ENCODE results near the gene KANSL1. TPM values are rescaled to one million over a fixed set of nuclear protein-coding genes. Genes with fewer than 3 reads are reported as not detected.

KANSL1 gene
- total RNA-seq, 1 experiment from 2014 or later: 52.5 TPM

DNA sequence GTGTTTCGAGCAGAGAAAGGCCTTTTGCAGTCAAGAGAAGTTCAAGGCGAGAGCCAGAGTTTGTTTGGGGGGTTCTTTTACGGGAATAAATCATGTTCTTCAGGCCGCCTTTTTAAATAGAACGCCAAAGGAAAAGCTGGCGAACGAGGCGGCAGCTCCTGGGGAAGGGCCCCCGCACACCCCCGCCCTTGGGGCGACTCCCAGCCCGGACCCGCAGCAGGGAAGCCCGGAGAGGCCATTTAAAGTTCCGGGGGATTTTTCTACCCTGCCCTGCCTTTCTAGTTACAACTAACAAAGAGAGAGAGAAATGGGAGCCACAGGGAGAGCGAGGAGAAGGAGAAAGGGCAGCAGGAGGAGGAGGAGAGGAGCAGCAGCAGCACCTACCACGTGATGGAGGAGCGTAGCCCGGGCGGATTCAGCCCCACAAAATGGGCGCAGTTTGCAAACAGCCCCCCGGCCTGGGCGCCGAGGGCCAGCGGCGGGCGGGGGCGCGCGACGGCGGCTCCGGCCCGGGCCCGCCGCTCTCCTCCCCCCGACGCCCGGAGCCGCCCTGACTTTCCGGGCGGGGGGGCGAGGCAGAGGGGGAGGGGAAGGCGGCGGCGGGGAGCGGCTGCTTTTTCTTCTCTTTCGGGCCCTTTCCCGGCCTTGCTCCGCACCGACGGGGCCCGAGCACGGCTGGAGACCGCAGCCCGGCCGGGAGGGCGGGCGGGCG, 634 bp downstream of the KANSL1 start:
- peak overlapping the region; percentile 98 for H3K4me3 ChIP-seq
- intact Hi-C loops (cut with micrococcal nuclease; ENCODE audit: unreplicated experiment): loop anchor here (5.0 kb wide), 3 partner anchors 130 to 190 kb away; no protein-coding TSS in a partner anchor
- no peaks in the 10 kb centered on the region for H3K27me3 ChIP-seq (ENCODE audit: insufficient read depth, low read depth)
- H3K9me3 ChIP-seq (ENCODE audit: insufficient read depth, low read depth): 0 out of 2 replicates have a peak, but pooled peaks cover 3% of the 10 kb centered on the region
- peaks cover 34% of the 10 kb centered on the region for H3K4me1 ChIP-seq (replicated peaks; ENCODE audit: insufficient read depth)
- no peak for TF ChIP-seq EZH2 (IDR thresholded peaks at IDR 0.05; ENCODE audit: low read depth)
- TF ChIP-seq, protein P1, sequence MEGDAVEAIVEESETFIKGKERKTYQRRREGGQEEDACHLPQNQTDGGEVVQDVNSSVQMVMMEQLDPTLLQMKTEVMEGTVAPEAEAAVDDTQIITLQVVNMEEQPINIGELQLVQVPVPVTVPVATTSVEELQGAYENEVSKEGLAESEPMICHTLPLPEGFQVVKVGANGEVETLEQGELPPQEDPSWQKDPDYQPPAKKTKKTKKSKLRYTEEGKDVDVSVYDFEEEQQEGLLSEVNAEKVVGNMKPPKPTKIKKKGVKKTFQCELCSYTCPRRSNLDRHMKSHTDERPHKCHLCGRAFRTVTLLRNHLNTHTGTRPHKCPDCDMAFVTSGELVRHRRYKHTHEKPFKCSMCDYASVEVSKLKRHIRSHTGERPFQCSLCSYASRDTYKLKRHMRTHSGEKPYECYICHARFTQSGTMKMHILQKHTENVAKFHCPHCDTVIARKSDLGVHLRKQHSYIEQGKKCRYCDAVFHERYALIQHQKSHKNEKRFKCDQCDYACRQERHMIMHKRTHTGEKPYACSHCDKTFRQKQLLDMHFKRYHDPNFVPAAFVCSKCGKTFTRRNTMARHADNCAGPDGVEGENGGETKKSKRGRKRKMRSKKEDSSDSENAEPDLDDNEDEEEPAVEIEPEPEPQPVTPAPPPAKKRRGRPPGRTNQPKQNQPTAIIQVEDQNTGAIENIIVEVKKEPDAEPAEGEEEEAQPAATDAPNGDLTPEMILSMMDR (conservative IDR thresholded peaks at IDR 0.05): no peak
- H3K79me2 ChIP-seq (ENCODE audit: low read depth): peaks cover 83% of the 10 kb centered on the region
- peak overlapping the region; percentile 88 for H3K4me2 ChIP-seq
- peaks cover 12% of the 10 kb centered on the region; the same call in 1 of the 2 replicates for H3K36me3 ChIP-seq (ENCODE audit: low read depth)
- DNase-seq: peak in 1 of 2 experiments; percentile 43
- peak overlapping the region; percentile 70 for H2AFZ ChIP-seq
- BruUV-seq (replicated peaks): no TSS peak
- H3K27ac ChIP-seq: peak overlapping the region; percentile 81
- ChIA-PET CTCF (interaction anchor here (0.5 to 0.8 kb wide), 12 partner anchors 17 to 154 kb away, joined by 3 to 12 read pairs (median 4); no protein-coding TSS in a partner anchor), POLR2A (ENCODE audit: unreplicated experiment) (no interaction called here)
- peaks cover 39% of the 10 kb centered on the region for H4K20me1 ChIP-seq (ENCODE audit: insufficient read depth)
- H3K9me2 ChIP-seq (ENCODE audit: insufficient read depth): no peaks in the 10 kb centered on the region
- peaks cover 23% of the 10 kb centered on the region for H3F3A ChIP-seq (ENCODE audit: insufficient read depth, low read depth)

GRCh38 chr17:46192189-46192438, 1.1 kb downstream of the KANSL1 start:
- ChIA-PET CTCF (no interaction called here), POLR2A (ENCODE audit: unreplicated experiment) (no interaction called here)
- Histone ChIP-seq H3F3A (ENCODE audit: insufficient read depth, low read depth) (peaks cover 23% of the 10 kb centered on the region), H3K9me3 (ENCODE audit: insufficient read depth, low read depth) (no peaks in the 10 kb centered on the region), H3K27ac (peak overlapping the region; percentile 81), H3K79me2 (ENCODE audit: low read depth) (peaks cover 83% of the 10 kb centered on the region), H3K27me3 (ENCODE audit: insufficient read depth, low read depth) (no peaks in the 10 kb centered on the region), H3K4me3 (peak overlapping the region; percentile 98), H3K4me1 (replicated peaks; ENCODE audit: insufficient read depth) (peaks cover 34% of the 10 kb centered on the region), H3K36me3 (ENCODE audit: low read depth) (0 out of 2 replicates have a peak, but pooled peaks cover 7% of the 10 kb centered on the region), H2AFZ (peak overlapping the region; percentile 70), H3K4me2 (peak overlapping the region; percentile 88), H4K20me1 (ENCODE audit: insufficient read depth) (peaks cover 44% of the 10 kb centered on the region), H3K9me2 (ENCODE audit: insufficient read depth) (no peaks in the 10 kb centered on the region)
- DNase-seq: no peak
- BruUV-seq (replicated peaks): no TSS peak
- intact Hi-C loops (cut with micrococcal nuclease; ENCODE audit: unreplicated experiment): loop anchor here (5.0 kb wide), 3 partner anchors 130 to 190 kb away; no protein-coding TSS in a partner anchor
- TF ChIP-seq, protein P1 (conservative IDR thresholded peaks at IDR 0.05): no peak
- no peak for TF ChIP-seq EZH2 (IDR thresholded peaks at IDR 0.05; ENCODE audit: low read depth)

GRCh38 chr17:46191322-46192188, 1.7 kb downstream of the KANSL1 start:
- CTCF ChIA-PET: interaction anchor here (0.6 kb wide), 1 partner anchor 1480 kb away, joined by 9 read pairs; no protein-coding TSS in a partner anchor
- H3K9me3 ChIP-seq (ENCODE audit: insufficient read depth, low read depth): no peaks in the 10 kb centered on the region
- TSS peak; percentile 54 for BruUV-seq (replicated peaks)
- H3K9me2 ChIP-seq (ENCODE audit: insufficient read depth): no peaks in the 10 kb centered on the region
- peak overlapping the region; percentile 70 for H2AFZ ChIP-seq
- H3K4me2 ChIP-seq: peak overlapping the region; percentile 88
- H3K79me2 ChIP-seq (ENCODE audit: low read depth): peaks cover 85% of the 10 kb centered on the region
- peaks cover 23% of the 10 kb centered on the region for H3F3A ChIP-seq (ENCODE audit: insufficient read depth, low read depth)
- H3K4me3 ChIP-seq: peak overlapping the region; percentile 98
- H3K4me1 ChIP-seq (replicated peaks; ENCODE audit: insufficient read depth): peaks cover 34% of the 10 kb centered on the region
- no peaks in the 10 kb centered on the region for H3K27me3 ChIP-seq (ENCODE audit: insufficient read depth, low read depth)
- H4K20me1 ChIP-seq (ENCODE audit: insufficient read depth): peaks cover 50% of the 10 kb centered on the region
- POLR2A ChIA-PET (ENCODE audit: unreplicated experiment): no interaction called here
- H3K27ac ChIP-seq: peak overlapping the region; percentile 81
- intact Hi-C loops (cut with micrococcal nuclease; ENCODE audit: unreplicated experiment): loop anchor here (5.0 kb wide), 3 partner anchors 129 to 189 kb away; no protein-coding TSS in a partner anchor
- 0 out of 2 replicates have a peak, but pooled peaks cover 5% of the 10 kb centered on the region for H3K36me3 ChIP-seq (ENCODE audit: low read depth)
- DNase-seq: peak in 1 of 2 experiments; percentile 10
- TF ChIP-seq, protein P1 (conservative IDR thresholded peaks at IDR 0.05): no peak
- TF ChIP-seq EZH2 (IDR thresholded peaks at IDR 0.05; ENCODE audit: low read depth): no peak

Data from PC-9 (cell line).